GM12801 (cell line): ENCODE data around the gene CHSY3.

Experiments
- TF ChIP-seq, protein P1 (sequence below): IDR thresholded peaks from one replicate; pipeline ENCODE4 v1.5.1; 2011; ENCODE audit warnings: control low read depth; ENCODE audit not compliant: insufficient read length; ENCODE audit errors: extremely low read depth

CHSY3 gene

DNA sequence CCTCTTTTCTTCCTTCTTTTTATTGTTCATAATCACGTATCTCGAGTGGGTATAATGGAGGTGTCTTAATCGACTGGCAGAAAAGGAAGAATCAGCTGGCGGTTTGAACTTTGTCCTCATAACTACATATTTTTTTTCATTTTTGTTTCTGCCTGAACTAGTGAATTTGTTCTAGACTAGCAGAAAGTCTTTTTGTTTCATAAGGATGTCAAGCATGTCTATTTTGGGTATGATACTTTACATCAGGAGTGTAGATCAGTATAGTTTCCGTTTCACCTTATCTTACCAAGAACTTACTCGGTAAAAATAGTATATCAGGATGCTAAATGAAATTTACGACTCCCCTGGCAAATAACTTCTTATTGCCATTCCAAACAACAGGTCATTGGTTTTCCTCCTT, 278.9 kb downstream of the CHSY3 start:
- TF ChIP-seq, protein P1, sequence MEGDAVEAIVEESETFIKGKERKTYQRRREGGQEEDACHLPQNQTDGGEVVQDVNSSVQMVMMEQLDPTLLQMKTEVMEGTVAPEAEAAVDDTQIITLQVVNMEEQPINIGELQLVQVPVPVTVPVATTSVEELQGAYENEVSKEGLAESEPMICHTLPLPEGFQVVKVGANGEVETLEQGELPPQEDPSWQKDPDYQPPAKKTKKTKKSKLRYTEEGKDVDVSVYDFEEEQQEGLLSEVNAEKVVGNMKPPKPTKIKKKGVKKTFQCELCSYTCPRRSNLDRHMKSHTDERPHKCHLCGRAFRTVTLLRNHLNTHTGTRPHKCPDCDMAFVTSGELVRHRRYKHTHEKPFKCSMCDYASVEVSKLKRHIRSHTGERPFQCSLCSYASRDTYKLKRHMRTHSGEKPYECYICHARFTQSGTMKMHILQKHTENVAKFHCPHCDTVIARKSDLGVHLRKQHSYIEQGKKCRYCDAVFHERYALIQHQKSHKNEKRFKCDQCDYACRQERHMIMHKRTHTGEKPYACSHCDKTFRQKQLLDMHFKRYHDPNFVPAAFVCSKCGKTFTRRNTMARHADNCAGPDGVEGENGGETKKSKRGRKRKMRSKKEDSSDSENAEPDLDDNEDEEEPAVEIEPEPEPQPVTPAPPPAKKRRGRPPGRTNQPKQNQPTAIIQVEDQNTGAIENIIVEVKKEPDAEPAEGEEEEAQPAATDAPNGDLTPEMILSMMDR: no peak

DNA sequence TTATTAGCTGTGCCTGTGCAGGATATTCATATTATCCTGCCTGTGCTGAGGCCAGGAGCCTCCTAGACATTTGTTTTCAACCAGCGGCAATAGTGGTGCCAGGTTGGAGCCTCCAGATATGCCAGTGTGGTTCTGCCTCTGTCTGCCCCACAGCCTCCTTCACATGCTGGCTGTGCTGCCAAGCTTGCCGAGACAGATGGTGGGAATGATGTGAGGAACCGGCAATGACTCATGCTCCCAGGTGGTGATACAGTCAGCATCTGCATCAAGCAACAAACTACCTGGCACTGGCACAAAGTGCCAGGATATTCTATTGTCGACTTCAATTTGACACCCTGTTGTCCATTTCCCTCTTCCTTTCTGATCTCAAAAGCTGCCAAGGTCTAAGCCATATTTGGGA, 285.7 kb downstream of the CHSY3 start:
- TF ChIP-seq, protein P1: no peak

DNA sequence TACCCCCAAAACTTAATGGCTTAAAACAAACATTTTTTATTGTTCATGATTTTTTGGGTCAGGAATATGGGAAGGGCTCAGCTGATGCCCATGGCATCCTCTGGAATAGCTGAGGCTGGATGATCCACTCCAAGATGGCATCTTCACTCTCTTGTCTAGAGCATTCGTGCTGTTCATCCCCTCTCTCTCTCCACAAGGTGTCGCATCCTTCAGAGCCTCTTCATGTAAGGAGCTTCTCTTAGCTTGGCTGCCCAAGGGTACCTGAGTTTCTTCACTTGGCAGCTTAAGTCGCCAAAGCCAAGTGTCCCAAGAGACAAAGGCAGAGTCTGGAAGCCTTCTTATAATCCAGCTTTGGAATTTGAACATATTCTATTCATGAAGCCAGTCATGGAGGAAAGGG, 294.7 kb downstream of the CHSY3 start:
- TF ChIP-seq, protein P1: no peak

DNA sequence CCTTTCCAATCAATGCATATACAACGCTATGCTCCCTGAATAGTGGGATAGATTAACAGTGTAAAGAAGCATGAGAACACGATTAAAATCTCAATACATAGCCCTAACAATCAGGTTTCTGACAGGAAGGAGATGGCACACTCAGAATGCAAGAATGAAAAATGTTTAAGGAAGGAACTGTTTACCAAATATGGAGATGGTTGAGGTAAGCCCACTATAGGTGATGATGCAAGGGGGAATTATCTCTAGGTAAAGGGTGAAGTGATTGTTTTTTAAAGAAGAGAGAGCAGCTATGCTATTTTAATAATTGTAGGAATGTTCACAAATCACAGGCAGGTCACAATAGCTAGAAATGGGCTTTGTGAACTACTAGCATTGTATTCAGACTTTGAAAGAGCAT, 302.4 kb downstream of the CHSY3 start:
- TF ChIP-seq, protein P1: no peak

DNA sequence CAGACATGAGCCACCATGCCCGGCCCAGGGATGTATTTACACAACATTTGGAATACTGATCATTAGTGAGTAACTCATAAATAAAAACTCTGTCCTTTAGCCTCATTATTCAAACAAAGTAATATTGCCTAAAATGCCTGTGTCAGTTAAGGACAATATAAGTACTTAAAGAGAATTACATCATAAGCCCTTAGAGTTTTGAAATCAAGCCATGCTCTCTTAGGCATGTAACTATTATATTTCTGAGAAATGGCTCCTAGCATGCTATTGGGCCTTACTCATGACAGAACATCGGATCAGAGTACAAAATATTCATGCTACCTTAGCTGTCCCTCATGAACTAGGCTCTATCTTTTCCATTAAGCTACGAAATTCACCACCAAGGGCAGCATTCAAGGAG, 309.3 kb downstream of the CHSY3 start:
- TF ChIP-seq, protein P1: no peak

DNA sequence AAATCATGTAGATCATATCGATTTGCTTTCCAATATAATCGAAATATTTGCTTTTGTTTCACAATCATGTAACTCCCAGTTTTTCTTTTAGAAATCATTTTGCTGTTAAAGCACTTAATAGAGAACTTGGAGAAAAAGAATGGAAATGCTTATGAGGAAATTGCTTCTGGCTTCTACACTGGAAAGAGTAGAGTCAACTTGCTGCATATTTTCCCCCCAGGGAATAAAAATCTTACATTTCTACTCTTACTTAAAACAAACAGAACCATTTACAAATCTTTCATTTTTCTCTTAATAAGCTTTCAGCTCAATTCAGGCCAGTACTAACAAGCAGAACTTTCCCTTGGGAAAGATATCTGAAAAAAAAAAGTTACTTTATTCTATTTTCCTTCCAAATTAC, 312.0 kb downstream of the CHSY3 start:
- TF ChIP-seq, protein P1: no peak

DNA sequence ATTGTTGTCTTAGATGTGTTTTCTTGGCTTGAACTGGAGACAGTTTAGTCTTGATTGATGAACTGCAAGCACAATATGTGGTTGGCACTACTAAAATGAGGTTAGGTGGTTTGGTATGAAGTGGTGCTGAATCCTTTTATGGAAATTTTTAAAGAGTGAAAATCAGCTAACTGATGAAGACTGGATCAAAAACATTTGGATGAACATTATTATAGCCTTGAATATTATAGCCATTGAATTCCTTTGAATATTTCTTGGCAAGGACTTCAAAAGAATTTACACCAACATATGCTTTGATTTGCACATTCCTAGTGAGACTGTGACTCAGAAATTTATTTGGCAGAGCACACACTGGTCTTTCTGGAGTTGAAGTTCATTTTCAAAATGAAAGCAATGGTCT, 318.3 kb downstream of the CHSY3 start:
- TF ChIP-seq, protein P1: no peak

DNA sequence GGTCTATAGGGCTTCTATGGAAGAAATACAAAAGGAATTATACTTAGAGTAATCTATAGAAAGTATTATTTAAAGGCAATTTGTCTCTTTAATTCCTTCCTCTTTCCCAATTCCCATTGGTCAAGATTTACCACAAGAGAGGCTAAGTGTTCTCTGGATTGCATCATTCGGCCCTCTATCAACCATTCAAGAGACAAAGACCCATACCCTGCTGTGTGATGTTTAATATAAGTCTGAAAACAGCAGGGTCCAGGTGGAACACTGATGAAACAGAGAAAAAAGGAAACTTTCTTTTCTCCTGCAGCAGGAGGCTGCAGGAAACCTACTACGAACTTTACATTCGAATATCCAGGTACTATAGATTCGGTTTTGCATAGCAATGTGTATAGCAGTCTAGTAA, 323.4 kb downstream of the CHSY3 start:
- TF ChIP-seq, protein P1: no peak
